ENCODE data around the gene S100B. TPM values are rescaled to one million over a fixed set of nuclear protein-coding genes. Genes with fewer than 3 reads are reported as not detected.

The S100B gene
- total and polyA plus RNA-seq, 2 of the 8 experiments (the other 6 are each of a cell fraction or from before 2014, with no cell fraction given) = 0.36 to 0.69 TPM

DNA sequence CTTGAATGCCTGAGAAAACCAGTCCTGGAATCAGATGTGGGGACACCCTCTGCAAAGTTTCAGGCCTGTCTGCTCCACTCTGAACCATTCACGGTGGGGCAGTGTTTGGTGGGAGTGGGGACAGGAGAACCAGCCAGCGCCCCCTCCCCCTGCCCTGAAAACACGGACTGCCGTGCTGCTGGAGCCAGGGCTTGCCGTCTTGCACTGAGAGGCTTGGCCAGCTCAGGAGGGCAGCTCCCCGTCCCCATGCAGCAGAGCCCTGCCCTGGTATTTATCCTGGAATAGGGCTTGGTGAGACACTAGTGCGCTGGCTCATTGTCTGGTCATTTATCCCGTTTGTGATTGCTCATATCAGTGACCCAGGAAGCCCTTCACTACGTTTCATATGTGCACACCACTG is 3.9 kb downstream of the S100B start (continued):
- no peak for TF ChIP-seq USF2 (IDR thresholded peaks at IDR 0.05; ENCODE audit: low read length)
- no peak for TF ChIP-seq TCF12 (IDR thresholded peaks at IDR 0.05; ENCODE audit: low read depth, low read length)

Measured in H1 (cell line).